AG20443 (cell line): ENCODE results near the gene KMT2D.

Source experiments
- DNase-seq: peaks from one replicate; pipeline ENCODE4 v3.0.0; 2012; ENCODE audit warnings: low spot score, mixed read lengths

KMT2D gene

GRCh38 chr12:49060237-49061156 is at the start of gene KMT2D:
Gene KMT2D, minus strand, starts transcription at chr12:49060794. Its CDS starts 5,470 bp downstream, at chr12:49055324.
- DNase-seq, result peak; percentile 95

GRCh38 chr12:49109641-49110463 is 49.3 kb upstream of the KMT2D start:
- DNase-seq, result peak; percentile 36

GRCh38 chr12:49108958-49109404 is 48.4 kb upstream of the KMT2D start:
- peak; percentile 63 for DNase-seq

- DNase-seq, result no peak
These were observed 45.0 kb upstream of the KMT2D start for GRCh38 chr12:49105504-49106084.

- DNase-seq, result no peak
These were observed 44.2 kb upstream of the KMT2D start for GRCh38 chr12:49104822-49105221.

- no peak for DNase-seq
These were observed 39.8 kb upstream of the KMT2D start for GRCh38 chr12:49100380-49100779.

GRCh38 chr12:49098703-49099102 is 38.1 kb upstream of the KMT2D start:
- DNase-seq, result no peak

- DNase-seq, result peak; percentile 69
These were observed 37.4 kb upstream of the KMT2D start for GRCh38 chr12:49098035-49098451.

GRCh38 chr12:49097381-49097780 is 36.8 kb upstream of the KMT2D start:
- no peak for DNase-seq

GRCh38 chr12:49094975-49095365 is 34.4 kb upstream of the KMT2D start:
- no peak for DNase-seq

- peak; percentile 56 for DNase-seq
These were observed 33.8 kb upstream of the KMT2D start, which contains the start of gene DHH for GRCh38 chr12:49094160-49094974. Gene DHH, minus strand, starts transcription at chr12:49094801. Its CDS starts 289 bp downstream, at chr12:49094512.

- DNase-seq, result peak; percentile 30
These were observed 33.2 kb upstream of the KMT2D start for GRCh38 chr12:49093792-49094159.

- DNase-seq, result no peak
These were observed 32.3 kb upstream of the KMT2D start for GRCh38 chr12:49092816-49093406.

GRCh38 chr12:49092086-49092815 is 31.7 kb upstream of the KMT2D start:
- peak; percentile 73 for DNase-seq

- DNase-seq, result no peak
These were observed 31.2 kb upstream of the KMT2D start for GRCh38 chr12:49091836-49092085.

GRCh38 chr12:49091056-49091835 is 30.7 kb upstream of the KMT2D start:
- DNase-seq, result no peak

- DNase-seq, result peak; percentile 60
These were observed 29.5 kb upstream of the KMT2D start for GRCh38 chr12:49089821-49090773.

GRCh38 chr12:49088932-49089330 is 28.3 kb upstream of the KMT2D start:
- no peak for DNase-seq
